Left lung (tissue), 10 donors: ENCODE results near the gene CFH. TPM values are rescaled to one million over a fixed set of nuclear protein-coding genes. Genes with fewer than 3 reads are reported as not detected.

ENCODE experiments used
- ATAC-seq: fragments of 200-7000 bp; cut with Tn5 transposase; one replicate; pipeline ENCODE4 v1.9.1; 2020; ENCODE audit warnings: moderate library complexity
- DNase-seq, 4 donors: peaks; one replicate each; pipeline ENCODE4 v3.0.0-alpha.2; 2013 to 2020
- H3K27ac ChIP-seq, 2 donors: fragments of 200-600 bp; sonication (generic) in 1 of 2; one replicate each; pipeline versions ENCODE4 v1.5.0 to v1.8.0; 2020 to 2021
- H3K27me3 ChIP-seq, 2 donors: fragments of 200-600 bp; sonication (generic) in 1 of 2; one replicate each; pipeline versions ENCODE4 v1.5.0 to v1.8.0; 2020 to 2021
- H3K36me3 ChIP-seq, 2 donors: fragments of 200-600 bp; sonication (generic) in 1 of 2; one replicate each; pipeline versions ENCODE4 v1.5.0 to v1.8.0; 2020 to 2021
- H3K4me1 ChIP-seq, 2 donors: fragments of 200-600 bp; one replicate each; pipeline ENCODE4 v1.8.0; 2021
- H3K4me3 ChIP-seq, 2 donors: fragments of 200-600 bp; sonication (generic) in 1 of 2; one replicate each; pipeline versions ENCODE4 v1.5.0 to v1.8.0; 2020 to 2021; ENCODE audit warnings: mild to moderate bottlenecking in 1 of 2
- H3K9me3 ChIP-seq, 2 donors: fragments of 200-600 bp; sonication (generic) in 1 of 2; one replicate each; pipeline versions ENCODE4 v1.5.0 to v1.8.0; 2020 to 2021
- CTCF ChIP-seq, 2 donors: fragments of 200-600 bp; sonication (generic) in 1 of 2; IDR thresholded peaks; one replicate each; pipeline versions ENCODE4 v1.5.0 to v1.8.0; 2021; ENCODE audit warnings: antibody characterized with exemption in 2 of 2
- intact Hi-C, 2 donors: fragments of 100-400 bp; cut with DNase I; formaldehyde crosslinking; loops; one replicate each; pipeline versions ENCODE4 v1.11.2 to v1.14.2; 2022
- polyA plus RNA-seq, 6 donors: library from polyadenylated mRNA; unstranded; fragments of 120-200 nt; gene quantifications; one replicate each; pipeline ENCODE4 v1.2.1, GENCODE V29; 2013; ENCODE audit not compliant: insufficient read length in 6 of 6
- total RNA-seq, 2 donors: library from RNA; stranded (reverse); fragmentation: NEBNext Ultra II Directional; extraction: Animal tissue kit (Norgen Biotek cat#: 25700); gene quantifications; one replicate each; pipeline ENCODE4 v1.2.1, GENCODE V29; 2021
- donor health status: DM: no; HTN: yes; CAD: no.
- donor health status: DM: no; HTN: no; CAD: no.

CFH gene
- total and polyA plus RNA-seq, 8 donors = 19.7 to 161 (median 31.6) TPM

- Histone ChIP-seq H3K27ac (peak overlapping the region; percentile 43 to 68), H3K27me3 (no peaks in the 10 kb centered on the region), H3K4me3 (no peak overlapping the region), H3K36me3 (no peaks in the 10 kb centered on the region), H3K9me3 (no peaks in the 10 kb centered on the region), H3K4me1 (no peaks in the 10 kb centered on the region)
- DNase-seq = no peak
- intact Hi-C loops = loop anchor here in 1 of 2 donors (10.0 kb wide), 1 partner anchor 296 kb away; no protein-coding TSS in a partner anchor
- peak; percentile 8 for ATAC-seq
- no peak for TF ChIP-seq CTCF (IDR thresholded peaks at IDR 0.05)
These were observed 764 bp upstream of the CFH start for GRCh38 chr1:196651079-196651478.

- Histone ChIP-seq H3K4me1 (no peaks in the 10 kb centered on the region), H3K36me3 (no peaks in the 10 kb centered on the region), H3K9me3 (no peaks in the 10 kb centered on the region), H3K4me3 (peak overlapping the region; percentile 10 to 19), H3K27ac (peak overlapping the region in 1 of 2 donors; percentile 22), H3K27me3 (no peaks in the 10 kb centered on the region)
- ATAC-seq (no peak), DNase-seq (no peak)
- TF ChIP-seq CTCF (IDR thresholded peaks at IDR 0.05) = no peak
- intact Hi-C loops = loop anchor here in 1 of 2 donors (10.0 kb wide), 1 partner anchor 299 kb away; no protein-coding TSS in a partner anchor
These were observed 2.4 kb downstream of the CFH start for GRCh38 chr1:196654271-196654670.

- Histone ChIP-seq H3K4me1 (no peaks in the 10 kb centered on the region), H3K9me3 (no peaks in the 10 kb centered on the region), H3K27ac (no peak overlapping the region), H3K4me3 (no peak overlapping the region), H3K36me3 (no peaks in the 10 kb centered on the region), H3K27me3 (no peaks in the 10 kb centered on the region)
- intact Hi-C loops = loop anchor here in 1 of 2 donors (10.0 kb wide), 1 partner anchor 300 kb away; no protein-coding TSS in a partner anchor
- TF ChIP-seq CTCF (IDR thresholded peaks at IDR 0.05) = no peak
- DNase-seq (no peak), ATAC-seq (no peak)
These were observed 3.2 kb downstream of the CFH start for GRCh38 chr1:196655071-196655470.

GRCh38 chr1:196655494-196655893 is 3.7 kb downstream of the CFH start:
- no peak overlapping the region for H3K4me3 ChIP-seq

GRCh38 chr1:196659471-196659870 is 7.6 kb downstream of the CFH start:
- intact Hi-C loops = loop anchor here in 1 of 2 donors (10.0 kb wide), 1 partner anchor 305 kb away; no protein-coding TSS in a partner anchor
- H3K27ac ChIP-seq = no peak overlapping the region
- no peak for DNase-seq
- TF ChIP-seq CTCF (IDR thresholded peaks at IDR 0.05) = no peak
- no peaks in the 10 kb centered on the region for H3K36me3 ChIP-seq
- no peaks in the 10 kb centered on the region for H3K27me3 ChIP-seq
- ATAC-seq = no peak
- H3K4me3 ChIP-seq = no peak overlapping the region
- H3K4me1 ChIP-seq = peaks cover 0 to 4% of the 10 kb centered on the region in 2 donors
- H3K9me3 ChIP-seq = no peaks in the 10 kb centered on the region

More at GRCh38 chr1:196655494-196655893, 3.7 kb downstream of the CFH start:
- Histone ChIP-seq H3K9me3 (no peaks in the 10 kb centered on the region), H3K4me1 (peaks cover 0 to 1% of the 10 kb centered on the region in 2 donors), H3K36me3 (no peaks in the 10 kb centered on the region), H3K27me3 (no peaks in the 10 kb centered on the region), H3K27ac (no peak overlapping the region)
- ATAC-seq (no peak), DNase-seq (no peak)
- TF ChIP-seq CTCF (IDR thresholded peaks at IDR 0.05) = no peak
- intact Hi-C loops = loop anchor here in 1 of 2 donors (10.0 kb wide), 1 partner anchor 301 kb away; no protein-coding TSS in a partner anchor
